ENCODE measurements around the gene REEP6.
A peak's percentile ranks its signal among the peaks of the same experiment; 100 is the strongest.

The REEP6 gene

GRCh38 chr19:1450735-1451731 lies 39.9 kb upstream of the REEP6 start:
- TF ChIP-seq TAF1 (IDR thresholded peaks at IDR 0.05; ENCODE audit: low read depth) (no peak), TEAD4 (IDR thresholded peaks at IDR 0.05) (no peak), CEBPB (IDR thresholded peaks at IDR 0.05) (no peak)

GRCh38 chr19:1451916-1452801 lies 38.8 kb upstream of the REEP6 start:
- no peak for TF ChIP-seq CEBPB (IDR thresholded peaks at IDR 0.05)

GRCh38 chr19:1452802-1453524 lies 38.0 kb upstream of the REEP6 start:
- TF ChIP-seq CREB1 (IDR thresholded peaks at IDR 0.05; ENCODE audit: low read depth) (no peak), NFIC (IDR thresholded peaks at IDR 0.05) (no peak), EP300 (IDR thresholded peaks at IDR 0.05; ENCODE audit: borderline replicate concordance) (no peak), TEAD4 (IDR thresholded peaks at IDR 0.05) (no peak), RAD21 (IDR thresholded peaks at IDR 0.05; ENCODE audit: low read depth) (no peak), FOXM1 (IDR thresholded peaks at IDR 0.05; ENCODE audit: borderline replicate concordance, low read depth) (no peak), YY1 (IDR thresholded peaks at IDR 0.05; ENCODE audit: low read depth) (no peak), MAX (IDR thresholded peaks at IDR 0.05) (no peak)

- no peak for TF ChIP-seq CREB1 (IDR thresholded peaks at IDR 0.05; ENCODE audit: low read depth)
- TF ChIP-seq YY1 (IDR thresholded peaks at IDR 0.05; ENCODE audit: low read depth): no peak
- peak; percentile 68 for TF ChIP-seq USF1 (IDR thresholded peaks at IDR 0.05)
- no peak for TF ChIP-seq RAD21 (IDR thresholded peaks at IDR 0.05; ENCODE audit: low read depth)
- no peak for TF ChIP-seq FOXM1 (IDR thresholded peaks at IDR 0.05; ENCODE audit: borderline replicate concordance, low read depth)
- TF ChIP-seq MAX (IDR thresholded peaks at IDR 0.05): peak; percentile 88
- TF ChIP-seq EGR1 (IDR thresholded peaks at IDR 0.05): peak; percentile 86
Measured at GRCh38 chr19:1453525-1454364, 37.2 kb upstream of the REEP6 start.

- TF ChIP-seq TCF12 (IDR thresholded peaks at IDR 0.05; ENCODE audit: low read depth): no peak
- TF ChIP-seq EGR1 (IDR thresholded peaks at IDR 0.05): 0 out of 2 replicates have a peak, but pooled peaks have one; percentile 36
Measured at GRCh38 chr19:1455002-1455335, 36.0 kb upstream of the REEP6 start.

- TF ChIP-seq TEAD4 (IDR thresholded peaks at IDR 0.05) (no peak), FOXM1 (IDR thresholded peaks at IDR 0.05; ENCODE audit: borderline replicate concordance, low read depth) (no peak), MAX (IDR thresholded peaks at IDR 0.05) (peak; percentile 97), EP300 (IDR thresholded peaks at IDR 0.05; ENCODE audit: borderline replicate concordance) (no peak)
Measured at GRCh38 chr19:1455336-1456120, 35.5 kb upstream of the REEP6 start.

GRCh38 chr19:1456121-1456900 lies 34.7 kb upstream of the REEP6 start:
- TF ChIP-seq CREB1 (IDR thresholded peaks at IDR 0.05; ENCODE audit: low read depth) (no peak), TCF12 (IDR thresholded peaks at IDR 0.05; ENCODE audit: low read depth) (0 out of 2 replicates have a peak, but pooled peaks have one; percentile 11)

- TF ChIP-seq TEAD4 (IDR thresholded peaks at IDR 0.05): no peak
- no peak for TF ChIP-seq EP300 (IDR thresholded peaks at IDR 0.05; ENCODE audit: borderline replicate concordance)
- TF ChIP-seq CEBPB (IDR thresholded peaks at IDR 0.05): no peak
- TF ChIP-seq TCF12 (IDR thresholded peaks at IDR 0.05; ENCODE audit: low read depth): no peak
- TF ChIP-seq FOXM1 (IDR thresholded peaks at IDR 0.05; ENCODE audit: borderline replicate concordance, low read depth): no peak
- TF ChIP-seq YY1 (IDR thresholded peaks at IDR 0.05; ENCODE audit: low read depth): no peak
- TF ChIP-seq USF1 (IDR thresholded peaks at IDR 0.05): no peak
- TF ChIP-seq EGR1 (IDR thresholded peaks at IDR 0.05): no peak
- TF ChIP-seq REST (IDR thresholded peaks at IDR 0.05; ENCODE audit: low read depth): no peak
- no peak for TF ChIP-seq TAF1 (IDR thresholded peaks at IDR 0.05; ENCODE audit: low read depth)
- TF ChIP-seq MAX (IDR thresholded peaks at IDR 0.05): no peak
- TF ChIP-seq NFIC (IDR thresholded peaks at IDR 0.05): no peak
- no peak for TF ChIP-seq RAD21 (IDR thresholded peaks at IDR 0.05; ENCODE audit: low read depth)
Measured at GRCh38 chr19:1457031-1457739, 33.8 kb upstream of the REEP6 start.
